ENCODE measurements around the gene CCDC136.

Gene CCDC136

DNA sequence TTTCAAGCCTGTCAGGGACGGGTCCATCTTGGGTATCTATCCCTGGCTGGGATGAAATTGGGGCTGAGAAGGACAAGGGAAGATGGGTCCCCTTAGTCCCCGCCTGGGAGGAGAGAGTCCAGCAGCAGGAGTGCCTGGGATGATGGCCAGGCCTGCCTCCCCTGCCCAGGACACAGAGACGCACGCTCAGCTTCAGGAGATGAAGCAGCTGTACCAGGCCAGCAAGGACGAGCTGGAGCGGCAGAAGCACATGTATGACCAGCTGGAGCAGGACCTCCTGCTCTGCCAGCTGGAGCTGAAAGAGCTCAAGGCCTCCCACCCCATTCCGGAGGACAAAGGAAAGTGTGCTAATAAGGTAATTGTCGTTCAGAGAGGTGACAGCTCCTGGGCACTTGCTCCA, 15.4 kb downstream of the CCDC136 start:
- DNase-seq = no peak

DNA sequence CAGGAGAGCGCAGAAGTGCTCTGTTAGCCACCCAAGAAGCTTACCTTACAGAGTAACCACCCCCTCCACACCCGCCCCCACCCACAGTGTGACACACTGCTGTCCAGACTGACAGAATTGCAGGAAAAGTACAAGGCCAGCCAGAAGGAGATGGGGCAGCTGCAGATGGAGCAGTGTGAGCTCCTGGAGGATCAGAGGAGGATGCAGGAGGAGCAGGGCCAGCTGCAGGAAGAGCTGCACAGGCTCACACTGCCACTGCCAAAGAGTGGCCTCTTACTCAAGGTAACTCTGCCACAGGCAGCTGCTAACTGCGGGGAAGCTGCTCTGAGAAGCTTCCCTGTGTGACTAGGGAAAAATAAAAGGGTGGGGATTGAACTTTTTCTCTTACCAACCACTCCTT, 17.6 kb downstream of the CCDC136 start:
- DNase-seq = no peak

DNA sequence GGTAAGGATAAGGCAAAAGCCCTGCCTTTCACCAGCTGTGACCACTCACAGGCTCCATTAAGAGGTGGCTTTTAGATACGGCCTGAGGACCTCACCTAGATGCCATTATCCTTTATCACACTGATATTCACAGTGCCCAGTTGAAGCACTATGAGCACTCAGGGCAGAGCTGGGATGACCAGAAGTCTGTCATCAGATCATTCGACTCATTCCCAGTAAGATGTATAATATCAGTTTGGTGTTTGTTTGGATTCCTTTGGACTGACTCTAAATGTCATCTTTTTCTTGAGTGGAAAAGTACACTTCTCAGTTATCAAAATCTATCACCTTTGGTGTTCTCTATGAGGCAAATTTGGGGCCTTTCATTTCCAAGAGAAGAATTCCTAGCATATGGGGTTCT, 18.7 kb downstream of the CCDC136 start:
- DNase-seq = no peak

DNA sequence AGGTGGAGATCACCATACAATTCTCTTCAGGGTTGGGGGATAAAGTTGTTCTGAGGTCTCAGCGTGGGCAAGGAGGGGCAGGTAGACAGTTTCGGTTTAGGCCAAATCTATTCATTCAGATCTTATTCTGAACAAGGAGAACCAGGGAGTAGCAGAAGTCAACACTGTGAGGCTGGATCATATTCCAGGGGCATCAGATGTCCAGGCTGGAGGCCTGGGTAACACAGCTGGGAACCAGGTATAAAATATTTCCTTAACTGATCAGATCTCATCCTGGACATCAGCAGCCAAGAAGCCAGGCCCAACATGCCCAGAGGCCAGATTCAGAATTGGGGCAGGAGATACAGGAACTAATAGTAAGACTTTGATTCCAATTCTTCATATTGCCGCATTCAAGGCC, 19.2 kb downstream of the CCDC136 start:
- no peak for DNase-seq

DNA sequence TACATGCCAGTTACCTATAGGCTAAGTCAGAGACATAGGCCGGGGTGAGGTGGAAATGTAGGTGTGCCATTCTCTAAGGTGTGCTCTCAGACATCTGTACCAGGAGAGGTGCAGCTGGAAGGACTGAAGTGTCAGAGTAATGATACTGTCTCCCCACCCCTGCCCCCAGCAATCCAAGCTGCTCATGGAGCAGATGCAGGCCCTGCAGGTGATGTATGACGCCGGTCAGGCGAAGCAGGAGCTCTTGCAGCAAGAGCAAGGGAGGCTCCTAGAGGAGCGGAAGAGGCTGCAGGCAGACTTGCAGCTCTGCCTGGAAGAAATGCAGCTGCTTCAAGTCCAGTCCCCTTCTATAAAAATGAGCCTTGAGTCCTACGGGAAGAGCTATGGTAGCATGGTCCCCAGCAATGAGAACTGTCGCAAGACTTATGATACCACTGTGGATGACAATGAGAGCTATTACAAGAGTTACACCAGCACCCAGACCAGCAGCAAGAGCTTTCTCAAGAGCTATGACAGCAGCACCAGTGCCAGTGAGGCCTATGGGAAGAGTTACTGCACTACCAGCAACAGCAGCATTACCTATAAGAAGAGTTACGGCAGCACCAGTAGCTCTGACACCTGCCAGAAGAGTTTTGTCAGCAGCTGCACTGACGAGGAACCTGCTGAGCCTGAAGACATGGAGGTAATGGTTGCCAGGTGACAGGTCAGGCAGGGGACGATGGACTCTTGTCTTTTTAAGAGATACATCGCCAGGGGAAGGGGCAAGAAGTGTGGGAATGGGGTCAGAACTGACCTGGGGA, 20.1 kb downstream of the CCDC136 start:
- no peak for DNase-seq

DNA sequence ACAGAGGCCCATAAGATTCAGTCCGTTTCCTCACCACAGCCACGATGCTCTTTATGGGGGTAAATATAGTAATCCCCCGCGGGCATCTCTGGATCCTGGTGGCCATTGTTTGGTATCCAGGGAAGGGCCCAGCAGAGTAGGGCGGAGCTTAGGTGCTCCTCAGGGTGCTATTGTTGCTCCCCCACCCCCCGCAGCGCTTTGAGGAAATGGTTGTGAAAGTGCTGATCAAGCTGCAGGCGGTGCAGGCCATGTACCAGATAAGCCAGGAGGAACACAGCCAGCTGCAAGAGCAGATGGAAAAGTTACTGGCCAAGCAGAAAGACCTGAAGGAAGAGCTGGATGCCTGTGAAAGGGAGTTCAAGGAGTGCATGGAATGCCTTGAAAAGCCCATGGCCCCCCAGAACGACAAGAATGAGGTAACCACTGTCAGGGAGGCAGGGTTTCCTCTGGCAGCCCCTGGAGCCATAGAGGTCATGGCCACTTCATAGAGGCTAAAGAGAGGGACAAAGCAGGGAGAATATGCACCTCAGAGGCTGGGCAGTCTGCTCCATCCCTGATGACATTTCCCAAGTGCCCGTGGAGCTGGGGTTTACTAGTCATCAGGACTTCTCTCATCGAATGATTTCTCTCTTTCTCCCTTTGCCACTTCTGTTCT, 20.9 kb downstream of the CCDC136 start:
- DNase-seq = no peak

DNA sequence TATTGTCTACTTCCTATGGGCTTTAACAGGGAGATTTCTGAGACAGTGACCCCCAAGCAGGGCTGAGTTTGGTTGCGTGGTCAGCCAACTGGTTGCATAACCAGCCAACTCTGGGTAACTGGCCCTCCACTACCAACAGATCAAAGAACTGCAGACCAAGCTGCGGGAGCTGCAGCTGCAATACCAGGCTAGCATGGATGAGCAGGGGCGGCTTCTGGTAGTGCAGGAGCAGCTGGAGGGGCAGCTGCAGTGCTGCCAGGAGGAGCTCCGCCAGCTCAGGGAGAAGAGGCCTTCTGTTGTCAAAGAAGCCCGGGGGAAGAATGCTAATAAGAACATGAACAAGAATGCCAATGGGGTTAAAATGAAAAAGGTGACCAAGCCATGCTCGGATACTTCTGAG, 22.7 kb downstream of the CCDC136 start:
- no peak for DNase-seq

DNA sequence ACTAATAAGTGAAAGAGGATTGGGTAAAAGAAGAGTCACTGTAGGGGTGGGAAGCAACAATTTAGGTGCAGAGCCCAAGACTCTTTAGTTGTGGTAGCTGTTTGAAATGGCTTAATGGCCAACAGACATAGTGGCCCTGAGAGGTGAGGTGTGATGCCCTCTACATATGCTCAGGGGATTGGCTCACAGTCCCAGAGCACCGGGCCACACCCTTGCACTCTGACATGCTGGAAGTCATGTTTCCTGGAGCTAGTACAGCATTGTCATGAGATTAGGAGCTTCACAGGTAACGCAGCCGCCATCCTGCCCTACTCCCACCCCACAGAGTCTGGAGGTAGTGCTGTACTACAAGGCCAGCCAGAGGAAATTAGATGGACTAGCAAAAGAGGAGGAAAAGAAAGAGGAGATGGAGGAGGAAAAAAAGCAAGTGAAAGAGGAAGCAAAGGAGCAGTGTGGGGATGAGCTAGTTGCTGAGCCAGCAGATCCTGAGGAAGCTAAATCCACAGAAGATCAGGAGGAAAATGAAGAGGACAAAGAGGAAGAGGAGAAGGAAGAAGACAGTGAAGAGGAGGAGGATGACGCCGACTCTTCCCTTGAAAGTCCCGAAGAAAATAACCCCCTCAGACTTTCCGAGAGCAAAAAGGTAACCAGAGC, 23.6 kb downstream of the CCDC136 start:
- no peak for DNase-seq

DNA sequence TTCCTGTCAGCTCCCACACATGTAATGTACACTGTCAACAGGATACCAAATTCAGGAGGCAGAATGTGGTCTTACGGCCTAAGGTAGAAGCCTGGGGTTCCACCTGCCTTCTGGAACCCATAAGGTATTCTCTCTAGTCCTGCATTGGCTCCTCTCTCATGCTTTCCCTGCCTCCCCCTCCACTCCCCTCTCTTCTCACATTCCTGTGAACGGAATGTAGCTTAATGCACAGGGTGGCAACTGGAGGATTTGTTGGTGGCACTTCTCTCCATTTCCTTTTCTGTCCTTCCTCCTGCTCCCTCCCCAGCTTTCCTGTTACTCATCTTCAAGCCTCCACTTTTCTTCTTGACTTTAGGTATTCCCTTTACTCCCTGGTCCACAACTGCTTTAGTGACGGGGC, 26.9 kb downstream of the CCDC136 start:
- DNase-seq = no peak

DNA sequence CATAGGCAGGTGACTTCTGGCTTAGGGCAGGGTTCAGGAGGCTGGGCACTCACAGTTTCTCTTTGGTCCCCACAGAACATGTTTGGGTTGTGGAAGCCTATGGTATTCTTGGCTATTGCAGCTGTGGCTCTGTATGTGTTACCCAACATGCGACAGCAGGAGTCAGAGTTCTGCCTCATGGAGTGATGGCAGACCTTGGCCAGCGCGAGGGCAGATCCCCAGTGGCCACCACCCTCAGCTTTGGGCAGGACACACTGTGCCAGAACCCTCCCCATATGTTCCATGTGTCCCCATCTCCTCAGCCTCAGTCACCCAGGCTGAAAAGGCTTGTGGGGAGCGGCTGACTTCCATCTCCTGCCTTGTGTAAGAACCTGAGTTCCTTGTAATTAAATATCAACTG, 30.0 kb downstream of the CCDC136 start:
- no peak for DNase-seq

DNA sequence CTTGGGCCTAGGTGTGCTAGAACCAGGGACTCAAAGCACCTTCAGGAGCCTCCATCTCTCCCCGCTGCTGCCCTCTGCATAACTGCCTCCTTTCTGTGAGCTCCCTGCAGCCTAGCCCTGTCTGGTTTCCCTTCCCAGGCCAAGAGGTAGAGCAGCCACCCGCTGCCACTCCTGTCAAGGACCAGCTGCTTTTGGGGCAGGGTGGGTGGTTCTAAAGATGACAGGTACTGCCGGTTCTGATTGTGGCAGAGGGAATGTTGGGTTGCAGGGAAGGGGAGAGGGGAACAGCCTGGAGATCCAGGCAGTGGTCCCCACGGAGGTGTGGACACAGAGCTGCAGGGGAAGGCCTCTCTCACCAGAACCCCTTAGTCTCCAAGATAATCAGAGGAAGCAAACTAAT, 34.7 kb downstream of the CCDC136 start:
- no peak for DNase-seq

DNA sequence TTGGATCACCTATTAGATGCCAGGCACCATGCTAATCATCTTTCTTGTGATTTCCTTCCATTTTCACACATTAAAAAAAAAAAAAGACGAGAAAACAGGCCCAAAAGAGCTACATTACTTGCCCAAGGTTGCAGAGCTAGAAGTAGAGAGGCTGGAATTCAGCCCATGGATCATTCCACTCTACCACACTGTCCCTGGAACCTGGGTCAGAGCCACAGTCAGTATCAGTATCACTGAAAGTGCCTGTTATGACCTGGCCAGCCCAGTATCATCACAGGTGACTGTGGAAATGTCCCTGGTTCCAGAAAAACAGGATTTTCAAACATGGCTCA, 35.1 kb downstream of the CCDC136 start:
- no peak for DNase-seq

DNA sequence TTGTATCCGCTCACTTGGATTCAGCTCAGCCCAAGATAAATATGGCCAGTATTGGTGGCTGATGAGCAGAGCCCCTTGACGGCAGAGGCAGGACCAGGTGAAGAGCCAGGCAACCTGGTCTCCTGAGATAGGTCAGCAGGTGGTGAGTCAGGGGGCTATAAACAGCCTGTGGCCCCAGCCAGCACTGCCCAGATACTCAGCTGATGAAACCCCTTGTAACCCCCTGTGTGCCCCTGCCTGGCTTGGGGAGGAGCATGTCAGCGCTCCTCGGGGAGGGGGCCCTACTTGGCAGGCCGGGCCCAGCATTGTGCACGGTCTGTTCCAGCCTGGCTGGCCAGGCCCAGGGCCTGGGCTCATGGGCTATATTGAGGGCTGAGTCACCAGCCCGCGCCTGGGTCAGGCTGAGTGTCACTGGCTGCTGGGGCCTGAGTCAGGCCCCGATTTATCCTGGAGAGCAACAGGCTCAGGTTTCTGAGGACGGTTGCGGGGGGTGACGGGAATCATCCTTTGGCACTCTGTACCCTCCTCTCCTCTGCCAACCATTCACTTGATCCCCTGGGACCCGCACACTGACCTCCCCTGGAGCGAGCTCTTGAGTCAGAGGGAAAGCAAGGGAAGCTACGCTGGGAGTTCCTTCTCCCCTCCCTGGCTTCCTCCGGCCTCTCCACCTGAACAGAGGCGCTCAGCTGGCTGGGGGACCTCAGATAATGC, 35.6 kb downstream of the CCDC136 start:
- no peak for DNase-seq

DNA sequence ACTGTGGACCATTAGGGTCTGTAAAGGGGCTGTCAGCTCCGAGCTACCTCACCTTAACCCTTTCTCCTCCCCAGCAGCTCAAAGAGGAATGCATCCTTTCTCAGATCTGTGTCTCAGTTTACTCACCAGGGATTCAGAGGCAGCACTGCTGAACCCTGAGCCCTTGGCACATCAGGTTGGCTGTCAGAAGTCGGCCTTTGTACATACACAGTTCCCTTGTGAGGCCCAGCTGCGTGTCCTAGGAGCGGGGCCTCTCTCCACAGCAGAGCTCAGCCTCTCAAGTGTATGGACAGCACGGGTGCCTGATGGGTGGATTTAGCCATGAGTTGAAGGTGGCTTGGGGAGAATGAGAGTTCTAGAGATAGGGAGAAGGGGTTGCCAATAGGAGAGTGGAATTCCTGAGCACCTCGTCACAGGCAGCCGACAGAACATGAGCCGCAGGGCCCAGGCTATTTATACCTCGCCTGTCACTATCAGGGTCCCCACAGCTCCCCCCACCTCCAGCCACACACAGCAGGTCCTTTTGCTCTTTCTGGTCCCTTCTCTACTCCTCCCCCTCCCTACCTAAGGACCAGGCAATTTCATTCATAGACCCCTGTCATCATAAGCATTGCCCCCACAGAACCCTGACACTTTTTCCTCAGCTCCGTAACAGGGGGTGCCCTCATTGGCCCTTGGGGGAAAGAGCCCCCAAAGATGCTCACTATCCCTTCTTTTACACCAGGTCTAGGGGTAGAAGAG, 36.4 kb downstream of the CCDC136 start:
- DNase-seq = no peak

DNA sequence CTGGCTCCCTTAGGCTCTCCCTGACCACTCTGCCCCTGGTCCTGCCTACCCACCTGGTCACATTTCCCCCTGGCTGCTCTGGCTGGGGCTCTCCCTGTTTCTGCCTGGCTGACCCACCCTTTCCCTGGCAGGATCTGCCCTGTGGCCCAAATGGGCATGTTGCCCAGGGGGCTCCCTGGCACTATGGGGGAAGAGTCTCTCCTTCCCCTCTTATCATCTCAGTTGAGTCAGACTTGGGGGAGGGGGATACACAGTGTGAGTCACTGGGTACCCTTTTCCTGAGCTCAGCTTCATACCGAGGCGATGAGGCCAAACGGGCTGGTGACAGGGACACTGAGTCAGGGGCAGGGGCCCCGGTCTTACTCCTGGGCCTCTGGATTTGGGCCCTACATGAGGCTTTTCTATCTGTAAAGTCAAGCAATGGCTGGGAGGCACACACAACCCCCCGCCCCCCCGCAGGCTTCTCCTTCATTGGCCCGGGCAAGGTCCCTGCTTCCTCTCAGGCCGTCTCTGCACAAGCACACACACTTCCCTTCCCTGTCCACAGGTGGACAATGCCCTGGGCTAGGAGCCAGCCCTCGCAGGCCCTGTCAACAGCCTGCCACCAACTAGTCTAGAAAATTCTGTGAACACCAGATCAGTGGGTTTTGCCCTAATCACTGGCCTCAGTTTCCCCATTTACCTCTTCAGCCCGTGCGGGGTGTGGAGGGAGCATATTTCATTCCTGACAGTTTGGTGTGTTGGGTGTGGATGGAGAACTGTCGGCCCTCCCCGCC, 37.8 kb downstream of the CCDC136 start:
- no peak for DNase-seq

DNA sequence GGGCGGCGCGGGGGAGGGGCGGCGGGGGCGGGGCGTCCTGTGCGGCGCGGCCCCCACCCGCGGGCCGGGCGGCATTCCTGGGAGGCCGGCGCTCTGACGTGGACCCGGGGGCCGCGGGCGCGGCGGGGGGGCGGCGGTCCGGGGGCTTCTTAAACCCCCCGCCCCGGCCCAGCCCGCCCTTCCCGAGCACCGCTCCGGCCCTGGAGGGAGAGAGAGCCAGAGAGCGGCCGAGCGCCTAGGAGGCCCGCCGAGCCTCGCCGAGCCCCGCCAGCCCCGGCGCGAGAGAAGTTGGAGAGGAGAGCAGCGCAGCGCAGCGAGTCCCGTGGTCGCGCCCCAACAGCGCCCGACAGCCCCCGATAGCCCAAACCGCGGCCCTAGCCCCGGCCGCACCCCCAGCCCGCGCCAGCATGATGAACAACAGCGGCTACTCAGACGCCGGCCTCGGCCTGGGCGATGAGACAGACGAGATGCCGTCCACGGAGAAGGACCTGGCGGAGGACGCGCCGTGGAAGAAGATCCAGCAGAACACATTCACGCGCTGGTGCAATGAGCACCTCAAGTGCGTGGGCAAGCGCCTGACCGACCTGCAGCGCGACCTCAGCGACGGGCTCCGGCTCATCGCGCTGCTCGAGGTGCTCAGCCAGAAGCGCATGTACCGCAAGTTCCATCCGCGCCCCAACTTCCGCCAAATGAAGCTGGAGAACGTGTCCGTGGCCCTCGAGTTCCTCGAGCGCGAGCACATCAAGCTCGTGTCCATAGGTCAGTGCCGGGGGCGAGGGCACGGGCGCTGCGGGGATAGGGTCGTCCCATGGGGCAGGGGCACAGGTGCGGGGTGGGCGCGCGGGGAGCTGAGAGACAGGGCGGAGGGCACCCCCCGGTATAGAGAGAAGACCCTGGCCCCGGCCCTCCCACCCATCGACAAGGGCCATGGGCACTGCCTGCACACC, 38.7 kb downstream of the CCDC136 start, which contains the start of gene FLNC:
Gene FLNC (plus strand): TSS at position 176 of the 947 bp plus-strand sequence. CDS start 232 bp downstream, at position 408.
- no peak for DNase-seq

DNA sequence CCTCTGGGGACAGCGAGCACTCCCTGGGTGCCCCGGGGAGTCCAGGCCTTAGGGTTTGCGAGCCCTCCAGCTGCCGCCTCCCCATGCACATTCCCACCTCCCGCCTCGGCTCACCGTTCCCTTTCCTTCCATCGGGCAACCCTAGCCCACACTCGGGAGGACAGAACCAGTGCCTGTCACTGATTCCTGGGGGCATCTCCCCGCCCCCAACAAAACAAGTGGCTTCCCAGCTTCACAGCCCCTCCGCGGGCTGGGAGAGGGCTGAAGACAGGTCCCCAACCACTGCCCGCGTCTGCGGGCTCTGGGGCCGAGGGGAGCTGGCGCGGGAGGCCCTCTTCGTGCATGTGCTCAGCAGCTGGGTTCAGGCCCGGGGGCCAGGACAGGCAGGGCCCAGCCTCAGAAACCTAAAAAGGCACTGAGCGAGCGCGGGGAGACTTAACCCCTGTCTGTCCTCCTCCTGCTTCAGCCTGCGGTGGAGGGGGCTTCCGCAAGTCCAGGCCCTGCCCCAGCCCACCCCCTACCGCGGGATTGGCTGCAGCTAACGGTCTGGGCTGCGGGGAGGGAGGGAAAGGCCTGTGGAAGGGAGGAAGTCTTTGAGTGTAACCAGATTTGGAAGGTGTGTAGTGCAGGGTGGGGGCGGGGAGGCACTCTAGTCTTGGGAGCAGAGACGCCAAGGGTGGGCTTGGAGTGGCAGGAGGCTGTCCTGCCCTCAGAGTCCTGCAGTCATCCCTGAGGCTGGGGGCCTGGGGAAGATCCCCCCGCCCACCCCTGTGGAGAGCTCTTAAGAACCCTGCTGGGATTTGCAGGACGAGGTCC, 39.6 kb downstream of the CCDC136 start:
- no peak for DNase-seq

DNA sequence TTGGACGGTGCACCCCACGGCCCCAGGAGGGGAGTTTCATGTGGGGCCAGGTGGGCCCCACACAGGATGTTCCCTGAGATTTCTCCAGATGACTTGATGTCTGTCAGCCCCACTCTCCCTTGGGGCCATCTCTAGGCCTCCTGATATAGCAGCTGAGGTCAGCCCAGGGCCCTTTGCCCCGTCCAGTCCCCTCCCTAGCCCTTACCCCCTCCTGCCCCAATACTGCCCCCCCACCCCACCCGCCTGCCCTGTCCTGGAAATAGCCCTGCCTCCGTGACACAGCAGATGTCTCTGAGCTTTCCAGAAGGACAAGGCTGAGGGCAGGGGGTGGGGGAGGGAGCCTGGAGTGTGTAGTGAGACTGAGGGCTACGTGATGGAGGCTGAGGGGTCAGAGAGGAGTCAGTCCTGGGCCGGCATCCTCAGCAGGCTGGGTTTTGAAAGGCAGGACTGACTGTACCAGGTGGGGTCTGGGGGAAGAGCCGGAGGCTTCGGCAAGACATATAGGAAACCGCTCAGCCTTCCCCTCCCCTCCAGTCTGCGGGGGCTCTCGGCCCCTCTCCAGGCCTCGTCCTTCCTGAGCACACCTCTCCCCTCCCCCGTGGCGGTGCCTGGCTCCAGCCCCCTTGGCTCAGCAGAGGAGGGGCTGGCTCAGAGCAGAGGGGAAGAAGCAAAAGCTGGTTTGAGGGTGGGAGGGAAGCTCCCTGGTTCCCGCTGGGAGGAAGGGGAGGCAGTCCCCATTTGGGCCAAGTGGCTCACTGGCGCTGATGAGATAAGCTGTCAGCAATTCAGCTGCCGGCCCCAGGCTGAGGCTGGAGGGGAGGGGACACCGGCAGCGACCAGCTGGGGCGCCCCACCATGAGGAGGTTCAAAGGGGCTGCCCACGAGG, 40.5 kb downstream of the CCDC136 start:
- no peak for DNase-seq

DNA sequence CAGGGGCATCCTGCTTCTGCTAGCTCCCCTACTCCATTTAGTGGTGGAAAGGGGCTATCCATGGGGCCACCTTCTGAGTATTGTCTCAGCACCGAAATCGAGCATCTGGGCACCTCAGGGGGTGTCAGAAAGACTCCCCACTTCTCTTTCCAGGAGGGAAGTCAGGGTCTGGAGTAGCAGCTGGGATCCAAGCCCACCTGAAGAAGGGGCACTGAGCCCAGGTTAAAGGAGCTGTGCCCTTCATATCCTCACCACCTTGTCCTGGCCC, 41.0 kb downstream of the CCDC136 start:
- DNase-seq = no peak

All from NCI-H187 treated with DMSO at 0.1 percent for 48 hours (cell line).